H1 (cell line): Measurements from ENCODE around the gene PTCD3. TPM values are rescaled to one million over a fixed set of nuclear protein-coding genes. Genes with fewer than 3 reads are reported as not detected.

ENCODE experiments used
- BACH1 ChIP-seq: IDR thresholded peaks from 2 replicates; pipeline ENCODE4 v1.6.1; 2012; ENCODE audit warnings: low read length, improper control_type of control experiment
- CHD7 ChIP-seq: fragments of 300-600 bp; sonication (generic); IDR thresholded peaks from 2 replicates; pipeline ENCODE4 v1.7.1; 2012; ENCODE audit warnings: low read length, moderate library complexity, mild to moderate bottlenecking, inconsistent platforms; ENCODE audit not compliant: insufficient replicate concordance
- CREB1 ChIP-seq: IDR thresholded peaks from 2 replicates; pipeline ENCODE4 v1.6.1; 2012; ENCODE audit warnings: inconsistent platforms
- EP300 ChIP-seq, 2 experiments: IDR thresholded peaks; 1 replicate in 1 of 2; 2 replicates in 1 of 2; pipeline ENCODE4 v1.6.1; 2011 to 2012; ENCODE audit warnings: low read depth in 2 of 2, low read length in 2 of 2, mild to moderate bottlenecking in 2 of 2, borderline replicate concordance in 1 of 2, inconsistent platforms in 1 of 2, moderate library complexity in 1 of 2
- HDAC6 ChIP-seq: IDR thresholded peaks from one replicate; pipeline ENCODE4 v1.7.1; 2012; ENCODE audit warnings: low read depth, mild to moderate bottlenecking, inconsistent platforms, low read length, moderate library complexity
- JUN ChIP-seq: IDR thresholded peaks from 2 replicates; pipeline ENCODE4 v1.6.1; 2011; ENCODE audit warnings: low read depth, mild to moderate bottlenecking, improper control_type of control experiment, low read length
- MAX ChIP-seq: IDR thresholded peaks from 2 replicates; pipeline ENCODE4 v1.6.1; 2012; ENCODE audit warnings: inconsistent platforms
- NANOG ChIP-seq: IDR thresholded peaks from 2 replicates; pipeline ENCODE4 v1.6.1; 2011; ENCODE audit warnings: low read length, low read depth, mild to moderate bottlenecking, inconsistent platforms; ENCODE audit not compliant: insufficient read depth, poor library complexity, severe bottlenecking
- POU5F1 ChIP-seq: IDR thresholded peaks from 2 replicates; pipeline ENCODE4 v1.6.1; 2011; ENCODE audit warnings: low read depth, mild to moderate bottlenecking, low read length, moderate library complexity
- RNF2 ChIP-seq: fragments of 200-900, 300-1000 bp; sonication (generic); IDR thresholded peaks from 2 replicates; pipeline ENCODE4 v1.7.1; 2016; ENCODE audit warnings: borderline replicate concordance, low read depth, mild to moderate bottlenecking, antibody characterized with exemption, low read length; ENCODE audit not compliant: poor library complexity, severe bottlenecking; ENCODE audit errors: missing control alignments
- SUZ12 ChIP-seq: fragments of 200-600 bp; sonication (generic); IDR thresholded peaks from 2 replicates; pipeline ENCODE4 v1.6.1; 2012; ENCODE audit warnings: mild to moderate bottlenecking, inconsistent platforms, low read length, moderate library complexity, mixed read lengths
- TBP ChIP-seq: IDR thresholded peaks from 2 replicates; pipeline ENCODE4 v1.6.1; 2011; ENCODE audit warnings: low read depth, low read length, improper control_type of control experiment
- polyA plus RNA-seq, 7 experiments: library from polyadenylated mRNA; depleted of rRNA in 3 of 7; stranded (reverse) in 5 of 7; unstranded in 2 of 7; fragments of >200 nt in 5 of 7; fragments of 200-250 nt in 2 of 7; gene quantifications; 1 replicate in 5 of 7; 2 replicates in 1 of 7; 4 replicates in 1 of 7; pipeline versions ENCODE4 v1.2.1 to v1.2.3, GENCODE V29; 2011 to 2013; ENCODE audit warnings: missing spikeins in 2 of 7, mixed read lengths in 2 of 7
- total RNA-seq: library from RNA; stranded (reverse); fragmentation: NEBNext Ultra II Directional; extraction: Animal tissue kit (Norgen Biotek cat#: 25700); gene quantifications from 2 replicates; pipeline ENCODE4 v1.2.1, GENCODE V29; 2021

The PTCD3 gene
- total and polyA plus RNA-seq, 2 of the 8 experiments (the other 6 are each of a cell fraction or from before 2014, with no cell fraction given) = 64.3 to 192 TPM

GRCh38 chr2:86082756-86083155 lies 23.3 kb upstream of the PTCD3 start (continued):
- TF ChIP-seq CHD7 (no peak), SUZ12 (no peak), TBP (no peak), NANOG (no peak), HDAC6 (no peak), BACH1 (no peak), MAX (no peak), POU5F1 (no peak), CREB1 (no peak), RNF2 (no peak), EP300 (IDR thresholded peaks at IDR 0.05; ENCODE audit: borderline replicate concordance in 1 of 2, low read depth in 2 of 2, low read length in 2 of 2) (no peak), JUN (no peak)
